HepG2 (cell line): ENCODE data around the gene PIP4K2C. TPM values are rescaled to one million over a fixed set of nuclear protein-coding genes. Genes with fewer than 3 reads are reported as not detected.
A peak's percentile ranks its signal among the peaks of the same experiment; 100 is the strongest.

Experiments used
- AGO1 ChIP-seq: fragments of 200-400 bp; formaldehyde crosslinking; IDR thresholded peaks from 2 replicates; pipeline ENCODE4 v1.6.1; 2017; ENCODE audit warnings: mild to moderate bottlenecking, low read depth, low read length, moderate library complexity; ENCODE audit not compliant: poor library complexity, severe bottlenecking
- BORCS8-MEF2B ChIP-seq: sonication (generic); formaldehyde crosslinking; IDR thresholded peaks from 2 replicates; pipeline ENCODE4 v1.8.0; 2022; ENCODE audit warnings: mild to moderate bottlenecking, missing genetic modification reagents
- GFI1 ChIP-seq: sonication (generic); formaldehyde crosslinking; IDR thresholded peaks from 2 replicates; pipeline ENCODE4 v1.5.0; 2020; ENCODE audit warnings: missing genetic modification reagents, mild to moderate bottlenecking, borderline replicate concordance
- IRX3 ChIP-seq: sonication (generic); formaldehyde crosslinking; IDR thresholded peaks from 2 replicates; pipeline ENCODE4 v1.8.1; 2023; ENCODE audit warnings: mild to moderate bottlenecking, low read depth, missing genetic modification reagents, borderline replicate concordance
- MZF1 ChIP-seq: sonication (generic); formaldehyde crosslinking; IDR thresholded peaks from 2 replicates; pipeline ENCODE4 v1.8.1; 2023; ENCODE audit warnings: mild to moderate bottlenecking, missing genetic modification reagents, borderline replicate concordance
- PAX8 ChIP-seq: sonication (generic); formaldehyde crosslinking; IDR thresholded peaks from 2 replicates; pipeline ENCODE4 v1.8.0; 2022; ENCODE audit warnings: mild to moderate bottlenecking, missing genetic modification reagents, borderline replicate concordance
- RAD51 ChIP-seq: fragments of 450-650 bp; IDR thresholded peaks from 2 replicates; pipeline ENCODE4 v1.6.1; 2016; ENCODE audit warnings: borderline replicate concordance
- SAP130 ChIP-seq: IDR thresholded peaks from 2 replicates; pipeline ENCODE4 v1.6.1; 2016; ENCODE audit warnings: low read depth
- SP1 ChIP-seq, 2 experiments: fragments of 450-650 bp in 1 of 2; sonication (generic) in 1 of 2; formaldehyde crosslinking in 1 of 2; IDR thresholded peaks; 2 replicates each; pipeline versions ENCODE4 v1.4.0 to v1.6.1; 2016 to 2020; ENCODE audit warnings: missing genetic modification reagents in 1 of 2
- TBX2 ChIP-seq: sonication (generic); formaldehyde crosslinking; IDR thresholded peaks from 2 replicates; pipeline ENCODE4 v1.5.0; 2020; ENCODE audit warnings: missing genetic modification reagents, mild to moderate bottlenecking, borderline replicate concordance
- ZBTB37 ChIP-seq: sonication (generic); formaldehyde crosslinking; IDR thresholded peaks from 2 replicates; pipeline ENCODE4 v1.4.0; 2020; ENCODE audit warnings: mild to moderate bottlenecking, missing genetic modification reagents
- ZFAT ChIP-seq: sonication (generic); formaldehyde crosslinking; conservative IDR thresholded peaks from 2 replicates; pipeline ENCODE4 v1.8.1; 2023; ENCODE audit warnings: missing genetic modification reagents, inconsistent platforms
- ZNF24 ChIP-seq: fragments of 450-650 bp; IDR thresholded peaks from 2 replicates; pipeline ENCODE4 v1.6.1; 2017; ENCODE audit warnings: antibody characterized with exemption, mild to moderate bottlenecking
- ZNF260 ChIP-seq: sonication (generic); formaldehyde crosslinking; IDR thresholded peaks from 2 replicates; pipeline ENCODE4 v1.4.0; 2020; ENCODE audit warnings: missing genetic modification reagents, low read depth, mild to moderate bottlenecking, borderline replicate concordance
- ZSCAN25 ChIP-seq: sonication (generic); formaldehyde crosslinking; IDR thresholded peaks from 2 replicates; pipeline ENCODE4 v1.8.0; 2022; ENCODE audit warnings: mild to moderate bottlenecking, missing genetic modification reagents
- ZXDC ChIP-seq: sonication (generic); formaldehyde crosslinking; IDR thresholded peaks from 2 replicates; pipeline ENCODE4 v1.5.0; 2020; ENCODE audit warnings: mild to moderate bottlenecking, missing genetic modification reagents
- polyA plus RNA-seq, 8 experiments: library from polyadenylated mRNA; depleted of rRNA in 3 of 8; stranded (reverse) in 7 of 8; unstranded in 1 of 8; fragments of >200 nt; fragmentation: Illumina TruSeq in 4 of 8; extraction: Trizol in 4 of 8; gene quantifications; 2 replicates each; pipeline versions ENCODE4 v1.2.1 to v1.2.3, GENCODE V29; 2011 to 2016; ENCODE audit warnings: low read depth in 4 of 8, missing spikeins in 1 of 8, mixed read lengths in 1 of 8; ENCODE audit not compliant: insufficient read depth in 1 of 8
- total RNA-seq, 5 experiments: library from RNA; depleted of rRNA; stranded (reverse); fragments of >200 nt; fragmentation: Illumina TruSeq; extraction: Trizol; gene quantifications; 2 replicates each; pipeline ENCODE4 v1.2.3, GENCODE V29; 2016; ENCODE audit warnings: low read depth in 1 of 5
- TF ChIP-seq, protein P1 (sequence below): sonication (generic); formaldehyde crosslinking; IDR thresholded peaks from 2 replicates; pipeline ENCODE4 v1.4.0; 2020; ENCODE audit warnings: missing genetic modification reagents; ENCODE audit errors: not compliant biosample characterization
- TF ChIP-seq, protein P2 (sequence below): sonication (generic); formaldehyde crosslinking; IDR thresholded peaks from 2 replicates; pipeline ENCODE4 v1.5.1; 2020; ENCODE audit warnings: missing genetic modification reagents, mild to moderate bottlenecking, borderline replicate concordance
- TF ChIP-seq, protein P3 (sequence below): sonication (generic); formaldehyde crosslinking; IDR thresholded peaks from 2 replicates; pipeline ENCODE4 v1.5.1; 2020; ENCODE audit warnings: mild to moderate bottlenecking, missing genetic modification reagents, borderline replicate concordance
- TF ChIP-seq, protein P4 (sequence below): IDR thresholded peaks from 2 replicates; pipeline ENCODE4 v1.6.1; 2018; ENCODE audit warnings: missing genetic modification reagents, mild to moderate bottlenecking, missing compliant biosample characterization

The PIP4K2C gene
- total and polyA plus RNA-seq, 2 of the 13 experiments (the other 11 are each of a cell fraction or from before 2014, with no cell fraction given): 23.3 to 26.4 TPM

- TF ChIP-seq ZXDC (CRISPR knock-in tag): no peak
- TF ChIP-seq ZNF24: no peak
- TF ChIP-seq MZF1 (CRISPR knock-in tag): no peak; the same call in 1 of the 2 replicates
- TF ChIP-seq PAX8: 0 out of 2 replicates have a peak, but pooled peaks have one; percentile 69
- no peak; the same call in 1 of the 2 replicates for TF ChIP-seq TBX2 (CRISPR knock-in tag)
- TF ChIP-seq AGO1: no peak
- TF ChIP-seq, protein P1, sequence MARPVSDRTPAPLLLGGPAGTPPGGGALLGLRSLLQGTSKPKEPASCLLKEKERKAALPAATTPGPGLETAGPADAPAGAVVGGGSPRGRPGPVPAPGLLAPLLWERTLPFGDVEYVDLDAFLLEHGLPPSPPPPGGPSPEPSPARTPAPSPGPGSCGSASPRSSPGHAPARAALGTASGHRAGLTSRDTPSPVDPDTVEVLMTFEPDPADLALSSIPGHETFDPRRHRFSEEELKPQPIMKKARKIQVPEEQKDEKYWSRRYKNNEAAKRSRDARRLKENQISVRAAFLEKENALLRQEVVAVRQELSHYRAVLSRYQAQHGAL (CRISPR knock-in tag): no peak
- no peak for TF ChIP-seq ZBTB37 (CRISPR knock-in tag)
- TF ChIP-seq, protein P2, sequence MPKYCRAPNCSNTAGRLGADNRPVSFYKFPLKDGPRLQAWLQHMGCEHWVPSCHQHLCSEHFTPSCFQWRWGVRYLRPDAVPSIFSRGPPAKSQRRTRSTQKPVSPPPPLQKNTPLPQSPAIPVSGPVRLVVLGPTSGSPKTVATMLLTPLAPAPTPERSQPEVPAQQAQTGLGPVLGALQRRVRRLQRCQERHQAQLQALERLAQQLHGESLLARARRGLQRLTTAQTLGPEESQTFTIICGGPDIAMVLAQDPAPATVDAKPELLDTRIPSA: no peak
- peak; percentile 84; the same call in 1 of the 2 replicates for TF ChIP-seq ZSCAN25 (CRISPR knock-in tag)
- no peak for TF ChIP-seq GFI1 (CRISPR knock-in tag)
- TF ChIP-seq SAP130: peak; percentile 72
- TF ChIP-seq, protein P3, sequence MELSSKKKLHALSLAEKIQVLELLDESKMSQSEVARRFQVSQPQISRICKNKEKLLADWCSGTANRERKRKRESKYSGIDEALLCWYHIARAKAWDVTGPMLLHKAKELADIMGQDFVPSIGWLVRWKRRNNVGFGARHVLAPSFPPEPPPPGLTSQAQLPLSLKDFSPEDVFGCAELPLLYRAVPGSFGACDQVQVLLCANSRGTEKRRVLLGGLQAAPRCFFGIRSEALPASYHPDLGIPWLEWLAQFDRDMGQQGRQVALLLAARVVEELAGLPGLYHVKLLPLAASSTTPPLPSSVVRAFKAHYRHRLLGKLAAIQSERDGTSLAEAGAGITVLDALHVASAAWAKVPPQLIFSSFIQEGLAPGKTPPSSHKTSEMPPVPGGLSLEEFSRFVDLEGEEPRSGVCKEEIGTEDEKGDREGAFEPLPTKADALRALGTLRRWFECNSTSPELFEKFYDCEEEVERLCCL (CRISPR knock-in tag): no peak
- TF ChIP-seq BORCS8-MEF2B (CRISPR knock-in tag): no peak
- TF ChIP-seq RAD51: no peak
- TF ChIP-seq SP1 (IDR thresholded peaks at IDR 0.05): no peak
- no peak for TF ChIP-seq SP1 (CRISPR knock-in tag; IDR thresholded peaks at IDR 0.05)
- TF ChIP-seq, protein P4, sequence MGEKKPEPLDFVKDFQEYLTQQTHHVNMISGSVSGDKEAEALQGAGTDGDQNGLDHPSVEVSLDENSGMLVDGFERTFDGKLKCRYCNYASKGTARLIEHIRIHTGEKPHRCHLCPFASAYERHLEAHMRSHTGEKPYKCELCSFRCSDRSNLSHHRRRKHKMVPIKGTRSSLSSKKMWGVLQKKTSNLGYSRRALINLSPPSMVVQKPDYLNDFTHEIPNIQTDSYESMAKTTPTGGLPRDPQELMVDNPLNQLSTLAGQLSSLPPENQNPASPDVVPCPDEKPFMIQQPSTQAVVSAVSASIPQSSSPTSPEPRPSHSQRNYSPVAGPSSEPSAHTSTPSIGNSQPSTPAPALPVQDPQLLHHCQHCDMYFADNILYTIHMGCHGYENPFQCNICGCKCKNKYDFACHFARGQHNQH (CRISPR knock-in tag): 0 out of 2 replicates have a peak, but pooled peaks have one; percentile 54
- TF ChIP-seq ZFAT (CRISPR knock-in tag): no peak
- TF ChIP-seq IRX3 (CRISPR knock-in tag): no peak
- no peak for TF ChIP-seq ZNF260
Measured at GRCh38 chr12:57546438-57547287, 44.3 kb upstream of the PIP4K2C start, which contains the start of gene DCTN2 (continued).
